Smooth muscle cell of the brain vasculature (primary cell): ENCODE measurements around the gene NARF.
"Not testable (repeated sequence)": the region's sequence is repeated elsewhere in the genome, so short reads cannot be mapped to it uniquely, and the experiment has no call there.

Source experiments
- DNase-seq: peaks from one replicate; pipeline ENCODE4 v3.0.0-alpha.2; 2012; ENCODE audit warnings: low read depth, low spot score

NARF gene

GRCh38 chr17:82446124-82446523 is 12.4 kb upstream of the NARF start:
- no peak for DNase-seq

- no peak for DNase-seq
Measured at GRCh38 chr17:82446649-82447048, 11.9 kb upstream of the NARF start.

GRCh38 chr17:82447876-82448275 is 10.7 kb upstream of the NARF start:
- DNase-seq, result no peak

- DNase-seq, result no peak
Measured at GRCh38 chr17:82449131-82449882, 9.2 kb upstream of the NARF start.

- no peak for DNase-seq
Measured at GRCh38 chr17:82449883-82450356, 8.6 kb upstream of the NARF start.

GRCh38 chr17:82450357-82451106 is 8.0 kb upstream of the NARF start, which contains the start of gene CYBC1:
Gene CYBC1 (minus strand): TSS chr17:82450752. CDS start chr17:82449254, 1,498 bp downstream.
- peak; percentile 85 for DNase-seq

GRCh38 chr17:82452162-82452561 is 6.4 kb upstream of the NARF start:
- no peak for DNase-seq

- not testable (repeated sequence) for DNase-seq
Measured at GRCh38 chr17:82453151-82453550, 5.4 kb upstream of the NARF start.

GRCh38 chr17:82453706-82454105 is 4.8 kb upstream of the NARF start:
- DNase-seq, result not testable (repeated sequence)

GRCh38 chr17:82457073-82457928 is 1.2 kb upstream of the NARF start:
- no peak for DNase-seq

- DNase-seq, result no peak
Measured at GRCh38 chr17:82457929-82458178, 687 bp upstream of the NARF start.

GRCh38 chr17:82458885-82459424 is 414 bp downstream of the NARF start:
- DNase-seq, result no peak

- DNase-seq, result not testable (repeated sequence)
Measured at GRCh38 chr17:82459936-82460335, 1.4 kb downstream of the NARF start.

- no peak for DNase-seq
Measured at GRCh38 chr17:82461827-82462524, 3.4 kb downstream of the NARF start.

- DNase-seq, result no peak
Measured at GRCh38 chr17:82463391-82463790, 4.8 kb downstream of the NARF start.

GRCh38 chr17:82463925-82464566 is 5.5 kb downstream of the NARF start:
- no peak for DNase-seq

GRCh38 chr17:82464567-82464929 is 6.0 kb downstream of the NARF start:
- DNase-seq, result no peak

- DNase-seq, result no peak
Measured at GRCh38 chr17:82465023-82465603, 6.6 kb downstream of the NARF start.

- DNase-seq, result no peak
Measured at GRCh38 chr17:82468692-82469091, 10.2 kb downstream of the NARF start.

GRCh38 chr17:82470065-82470464 is 11.5 kb downstream of the NARF start:
- no peak for DNase-seq
